Kidney epithelial cell (primary cell): ENCODE data around the gene ETHE1. TPM values are rescaled to one million over a fixed set of nuclear protein-coding genes. Genes with fewer than 3 reads are reported as not detected.

ENCODE experiments used
- DNase-seq: peaks from one replicate; pipeline ENCODE4 v3.0.0-alpha.2; 2010; ENCODE audit warnings: low read depth
- H3K27me3 ChIP-seq: 2 replicates; pipeline ENCODE4 v1.6.0; 2011; ENCODE audit warnings: low read length; ENCODE audit not compliant: control insufficient read depth, insufficient read depth
- H3K36me3 ChIP-seq: 2 replicates; pipeline ENCODE4 v1.5.1; 2011; ENCODE audit warnings: low read length; ENCODE audit not compliant: control insufficient read depth, insufficient read depth
- H3K4me3 ChIP-seq: 2 replicates; pipeline ENCODE4 v1.5.1; 2011; ENCODE audit warnings: low read depth, mild to moderate bottlenecking, control low read depth, low read length
- total RNA-seq: library from RNA; depleted of rRNA; stranded (reverse); fragments of >200 nt; gene quantifications from 2 replicates; pipeline ENCODE4 v1.2.3, GENCODE V29; 2015
- TF ChIP-seq, protein P1 (sequence below): IDR thresholded peaks from 2 replicates; pipeline ENCODE4 v1.5.1; 2011; ENCODE audit warnings: mild to moderate bottlenecking, moderate library complexity, low read length, control low read depth, inconsistent platforms; ENCODE audit not compliant: insufficient read depth, poor library complexity, severe bottlenecking

ETHE1 gene
- total RNA-seq, 1 donor from 2014 or later, result 80.4 TPM

GRCh38 chr19:43467276-43467675 is 59.7 kb downstream of the ETHE1 start:
- no peak for DNase-seq
- no peak overlapping the region for H3K4me3 ChIP-seq
- TF ChIP-seq, protein P1, sequence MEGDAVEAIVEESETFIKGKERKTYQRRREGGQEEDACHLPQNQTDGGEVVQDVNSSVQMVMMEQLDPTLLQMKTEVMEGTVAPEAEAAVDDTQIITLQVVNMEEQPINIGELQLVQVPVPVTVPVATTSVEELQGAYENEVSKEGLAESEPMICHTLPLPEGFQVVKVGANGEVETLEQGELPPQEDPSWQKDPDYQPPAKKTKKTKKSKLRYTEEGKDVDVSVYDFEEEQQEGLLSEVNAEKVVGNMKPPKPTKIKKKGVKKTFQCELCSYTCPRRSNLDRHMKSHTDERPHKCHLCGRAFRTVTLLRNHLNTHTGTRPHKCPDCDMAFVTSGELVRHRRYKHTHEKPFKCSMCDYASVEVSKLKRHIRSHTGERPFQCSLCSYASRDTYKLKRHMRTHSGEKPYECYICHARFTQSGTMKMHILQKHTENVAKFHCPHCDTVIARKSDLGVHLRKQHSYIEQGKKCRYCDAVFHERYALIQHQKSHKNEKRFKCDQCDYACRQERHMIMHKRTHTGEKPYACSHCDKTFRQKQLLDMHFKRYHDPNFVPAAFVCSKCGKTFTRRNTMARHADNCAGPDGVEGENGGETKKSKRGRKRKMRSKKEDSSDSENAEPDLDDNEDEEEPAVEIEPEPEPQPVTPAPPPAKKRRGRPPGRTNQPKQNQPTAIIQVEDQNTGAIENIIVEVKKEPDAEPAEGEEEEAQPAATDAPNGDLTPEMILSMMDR, result no peak
- peaks cover 5% of the 10 kb centered on the region for H3K27me3 ChIP-seq
- no peaks in the 10 kb centered on the region for H3K36me3 ChIP-seq

DNA sequence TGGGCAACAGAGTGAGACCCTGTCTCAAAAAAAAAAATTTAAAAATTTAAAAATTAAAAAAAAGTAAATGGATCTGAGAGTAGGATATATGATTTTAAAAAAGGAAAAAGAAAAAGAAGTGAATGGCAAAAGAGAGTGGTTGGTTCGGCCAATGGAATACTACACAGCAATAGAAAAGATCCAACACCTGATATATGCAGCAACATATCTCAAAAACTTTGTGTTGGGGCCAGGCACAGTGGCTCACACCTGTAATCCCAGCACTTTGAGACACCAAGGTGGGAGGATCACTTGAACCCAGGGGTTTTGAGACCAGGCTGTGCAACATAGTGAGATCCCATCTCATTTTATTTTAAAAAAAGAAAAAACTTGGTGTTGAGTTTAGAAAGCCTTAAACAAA is 60.2 kb downstream of the ETHE1 start:
- TF ChIP-seq, protein P1, result no peak
- Histone ChIP-seq H3K27me3 (peaks cover 5% of the 10 kb centered on the region), H3K36me3 (no peaks in the 10 kb centered on the region), H3K4me3 (no peak overlapping the region)
- no peak for DNase-seq

DNA sequence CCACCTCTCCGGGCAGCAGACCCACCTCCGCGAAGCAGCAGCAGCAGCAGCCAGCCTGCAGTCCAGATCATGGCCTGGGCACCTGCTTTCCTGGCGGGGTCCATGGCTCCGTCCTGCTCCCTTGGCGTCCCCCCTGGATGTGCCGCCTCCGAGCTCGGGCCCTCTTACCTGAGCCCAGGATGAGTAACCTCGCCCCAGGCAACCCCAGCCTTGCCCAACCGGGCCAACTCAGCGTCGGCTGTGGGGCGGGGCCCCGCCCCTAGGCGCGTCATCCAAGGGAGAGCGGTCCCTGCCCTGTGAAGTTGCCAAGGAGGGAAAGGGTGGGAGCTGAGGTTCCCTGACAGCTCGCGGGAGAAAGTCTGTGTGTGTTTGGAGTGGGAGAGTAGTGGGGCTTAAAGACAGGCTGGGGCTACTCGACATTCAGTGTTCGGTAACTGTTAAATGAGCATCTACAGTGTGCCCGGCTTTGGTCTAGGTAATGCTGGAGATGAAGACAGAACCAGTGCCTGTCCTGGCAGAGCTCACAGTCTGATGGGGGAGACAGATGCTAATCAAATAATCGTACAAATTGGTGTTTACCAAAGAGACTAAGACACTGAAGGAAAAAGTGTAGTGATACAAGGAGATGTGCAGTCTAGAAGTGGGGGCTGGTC is 61.4 kb downstream of the ETHE1 start, which contains the start of gene LYPD3:
Gene LYPD3, minus strand, starts transcription at position 141 of the 653 bp plus-strand sequence. Its CDS starts 37 bp downstream, at position 104.
- peak; percentile 19 for DNase-seq
- Histone ChIP-seq H3K27me3 (peaks cover 5% of the 10 kb centered on the region), H3K36me3 (no peaks in the 10 kb centered on the region), H3K4me3 (no peak within 1 kb of the TSS)
- TF ChIP-seq, protein P1, result no peak

GRCh38 chr19:43464134-43464775 is 62.7 kb downstream of the ETHE1 start:
- H3K27me3 ChIP-seq, result peaks cover 5% of the 10 kb centered on the region
- no peak for DNase-seq
- TF ChIP-seq, protein P1, result no peak
- no peaks in the 10 kb centered on the region for H3K36me3 ChIP-seq
- H3K4me3 ChIP-seq, result peak overlapping the region; percentile 59

- peak; percentile 39 for DNase-seq
- TF ChIP-seq, protein P1, result no peak
- H3K4me3 ChIP-seq, result peak overlapping the region; percentile 59
- H3K27me3 ChIP-seq, result peaks cover 5% of the 10 kb centered on the region
- H3K36me3 ChIP-seq, result no peaks in the 10 kb centered on the region
Measured at GRCh38 chr19:43463381-43464133, 63.4 kb downstream of the ETHE1 start.
